ENCODE results near the gene MAGEB4.

- TF ChIP-seq CTCF (IDR thresholded peaks at IDR 0.05; ENCODE audit: low read depth, low read length, poor library complexity, severe bottlenecking) (no peak), EZH2phosphoT487 (IDR thresholded peaks at IDR 0.05; ENCODE audit: borderline replicate concordance, low read length) (no peak)
Measured at GRCh38 chrX:30259927-30260326, 18.1 kb downstream of the MAGEB4 start.

Measured in DOHH2 (cell line).